Loucy (cell line): ENCODE results near the gene SIRPB2.

Source experiments
- EZH2phosphoT487 ChIP-seq: fragments of 200-600 bp; IDR thresholded peaks from 2 replicates; pipeline ENCODE4 v1.6.1; 2018; ENCODE audit warnings: antibody characterized with exemption, mild to moderate bottlenecking, moderate library complexity, borderline replicate concordance
- TF ChIP-seq, protein P1 (sequence below): fragments of 200-600 bp; sonication (generic); conservative IDR thresholded peaks from 2 replicates; pipeline ENCODE4 v1.5.1; 2014; ENCODE audit warnings: mild to moderate bottlenecking, antibody characterized with exemption, low read length

DNA sequence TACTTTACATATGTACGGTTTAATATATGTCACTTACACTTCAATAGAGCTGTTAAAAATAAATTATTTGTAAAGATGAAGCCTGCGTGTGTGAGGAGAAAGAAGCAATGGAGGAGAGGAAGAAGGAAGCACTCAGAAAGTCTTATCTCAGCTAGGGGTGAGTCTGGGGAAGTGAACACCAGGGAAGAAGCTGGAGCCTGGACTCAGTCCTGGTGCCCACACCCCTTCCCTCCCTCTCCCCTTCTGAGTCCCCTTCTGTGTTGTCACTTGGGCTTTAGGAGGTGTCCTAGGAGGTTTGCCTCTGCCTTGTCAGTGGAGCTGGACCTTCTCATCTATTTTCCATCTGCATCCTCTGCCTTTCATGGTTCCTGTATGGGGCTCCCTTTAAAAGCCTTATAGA lies 1.9 kb downstream of the SIRPB2 start:
- TF ChIP-seq, protein P1, sequence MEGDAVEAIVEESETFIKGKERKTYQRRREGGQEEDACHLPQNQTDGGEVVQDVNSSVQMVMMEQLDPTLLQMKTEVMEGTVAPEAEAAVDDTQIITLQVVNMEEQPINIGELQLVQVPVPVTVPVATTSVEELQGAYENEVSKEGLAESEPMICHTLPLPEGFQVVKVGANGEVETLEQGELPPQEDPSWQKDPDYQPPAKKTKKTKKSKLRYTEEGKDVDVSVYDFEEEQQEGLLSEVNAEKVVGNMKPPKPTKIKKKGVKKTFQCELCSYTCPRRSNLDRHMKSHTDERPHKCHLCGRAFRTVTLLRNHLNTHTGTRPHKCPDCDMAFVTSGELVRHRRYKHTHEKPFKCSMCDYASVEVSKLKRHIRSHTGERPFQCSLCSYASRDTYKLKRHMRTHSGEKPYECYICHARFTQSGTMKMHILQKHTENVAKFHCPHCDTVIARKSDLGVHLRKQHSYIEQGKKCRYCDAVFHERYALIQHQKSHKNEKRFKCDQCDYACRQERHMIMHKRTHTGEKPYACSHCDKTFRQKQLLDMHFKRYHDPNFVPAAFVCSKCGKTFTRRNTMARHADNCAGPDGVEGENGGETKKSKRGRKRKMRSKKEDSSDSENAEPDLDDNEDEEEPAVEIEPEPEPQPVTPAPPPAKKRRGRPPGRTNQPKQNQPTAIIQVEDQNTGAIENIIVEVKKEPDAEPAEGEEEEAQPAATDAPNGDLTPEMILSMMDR = no peak
- TF ChIP-seq EZH2phosphoT487 = no peak
